H9 (cell line): ENCODE data around the gene CACNA2D3. TPM values are rescaled to one million over a fixed set of nuclear protein-coding genes. Genes with fewer than 3 reads are reported as not detected.

Experiments
- DNase-seq: peaks from one replicate; pipeline ENCODE4 v3.0.0-alpha.2; 2017
- H2AFZ ChIP-seq: one replicate; pipeline ENCODE4 v1.6.1; 2013; ENCODE audit warnings: mild to moderate bottlenecking, low read length, control low read depth, moderate library complexity
- H2AK5ac ChIP-seq: 2 replicates; pipeline ENCODE4 v1.6.1; 2013; ENCODE audit warnings: low read length, control low read depth, mixed read lengths; ENCODE audit not compliant: insufficient read length
- H2BK120ac ChIP-seq: one replicate; pipeline ENCODE4 v1.6.1; 2013; ENCODE audit warnings: low read depth, mild to moderate bottlenecking, low read length, control low read depth, inconsistent platforms; ENCODE audit not compliant: poor library complexity, severe bottlenecking
- H2BK12ac ChIP-seq: 2 replicates; pipeline ENCODE4 v1.6.1; 2013; ENCODE audit warnings: low read length, control low read depth, mixed read lengths, low read depth; ENCODE audit not compliant: insufficient read length
- H2BK15ac ChIP-seq: 2 replicates; pipeline ENCODE4 v1.6.1; 2013; ENCODE audit warnings: low read depth, low read length, control low read depth
- H2BK20ac ChIP-seq: one replicate; pipeline ENCODE4 v1.6.1; 2013; ENCODE audit warnings: low read depth, mild to moderate bottlenecking, low read length, control low read depth, inconsistent platforms; ENCODE audit not compliant: poor library complexity, severe bottlenecking
- H2BK5ac ChIP-seq: 2 replicates; pipeline ENCODE4 v1.6.1; 2013; ENCODE audit warnings: low read length, control low read depth, mixed read lengths; ENCODE audit not compliant: insufficient read length
- H3K14ac ChIP-seq: 2 replicates; pipeline ENCODE4 v1.6.1; 2013; ENCODE audit warnings: low read length, control low read depth; ENCODE audit not compliant: insufficient read depth
- H3K18ac ChIP-seq: 2 replicates; pipeline ENCODE4 v1.6.1; 2013; ENCODE audit warnings: low read depth, mild to moderate bottlenecking, mixed read lengths, low read length, control low read depth; ENCODE audit not compliant: insufficient read length
- H3K23ac ChIP-seq: 2 replicates; pipeline ENCODE4 v1.6.1; 2013; ENCODE audit warnings: low read length, control low read depth, mixed read lengths, low read depth; ENCODE audit not compliant: insufficient read length
- H3K23me2 ChIP-seq: 2 replicates; pipeline ENCODE4 v1.6.1; 2013; ENCODE audit warnings: low read depth, mild to moderate bottlenecking, mixed read lengths, low read length, control low read depth; ENCODE audit not compliant: insufficient read length, poor library complexity, severe bottlenecking
- H3K27ac ChIP-seq: 2 replicates; pipeline ENCODE4 v1.5.1; 2013; ENCODE audit warnings: low read length, control low read depth, mixed read lengths, low read depth; ENCODE audit not compliant: insufficient read length
- H3K27me3 ChIP-seq: 2 replicates; pipeline ENCODE4 v1.6.1; 2013; ENCODE audit warnings: low read length, control low read depth, inconsistent platforms; ENCODE audit not compliant: insufficient read depth
- H3K4ac ChIP-seq: 2 replicates; pipeline ENCODE4 v1.6.1; 2013; ENCODE audit warnings: low read depth, mild to moderate bottlenecking, control low read depth, inconsistent platforms, low read length, moderate library complexity
- H3K4me1 ChIP-seq: 2 replicates; pipeline ENCODE4 v1.6.1; 2013; ENCODE audit warnings: low read length, control low read depth, inconsistent platforms; ENCODE audit not compliant: insufficient read depth
- H3K4me2 ChIP-seq: 2 replicates; pipeline ENCODE4 v1.6.1; 2013; ENCODE audit warnings: low read length, control low read depth, mixed read lengths; ENCODE audit not compliant: insufficient read length, insufficient read depth
- H3K56ac ChIP-seq: 2 replicates; pipeline ENCODE4 v1.6.1; 2013; ENCODE audit warnings: low read depth, mild to moderate bottlenecking, mixed read lengths, low read length, control low read depth; ENCODE audit not compliant: insufficient read length
- H3K79me1 ChIP-seq: 2 replicates; pipeline ENCODE4 v1.6.1; 2013; ENCODE audit warnings: low read depth, mild to moderate bottlenecking, moderate library complexity, low read length, control low read depth, inconsistent platforms; ENCODE audit not compliant: insufficient read depth, poor library complexity, severe bottlenecking
- H3K79me2 ChIP-seq: 2 replicates; pipeline ENCODE4 v1.6.1; 2013; ENCODE audit warnings: low read length, control low read depth, inconsistent platforms; ENCODE audit not compliant: insufficient read depth
- H3K9ac ChIP-seq: 2 replicates; pipeline ENCODE4 v1.6.1; 2013; ENCODE audit warnings: low read length, control low read depth, mixed read lengths; ENCODE audit not compliant: insufficient read length; ENCODE audit errors: extremely low read depth
- H3K9me3 ChIP-seq: one replicate; pipeline ENCODE4 v1.6.1; 2013; ENCODE audit warnings: low read depth, low read length, inconsistent platforms; ENCODE audit not compliant: control insufficient read depth
- H3T11ph ChIP-seq: one replicate; pipeline ENCODE4 v1.6.1; 2013; ENCODE audit warnings: mild to moderate bottlenecking, low read length, control low read depth, inconsistent platforms
- H4K20me1 ChIP-seq: one replicate; pipeline ENCODE4 v1.6.1; 2013; ENCODE audit not compliant: control insufficient read depth, insufficient read length, insufficient read depth
- H4K5ac ChIP-seq: 2 replicates; pipeline ENCODE4 v1.6.1; 2013; ENCODE audit warnings: low read depth, mild to moderate bottlenecking, mixed read lengths, low read length, control low read depth; ENCODE audit not compliant: insufficient read length
- H4K8ac ChIP-seq: replicated peaks from 2 replicates; pipeline ENCODE4 v1.6.1; 2013; ENCODE audit warnings: low read length, control low read depth, mixed read lengths, low read depth; ENCODE audit not compliant: insufficient read length
- H4K91ac ChIP-seq: 2 replicates; pipeline ENCODE4 v1.6.1; 2013; ENCODE audit warnings: low read depth, mild to moderate bottlenecking, moderate library complexity, mixed read lengths, low read length, control low read depth; ENCODE audit not compliant: insufficient read length
- H3K27ac Mint-ChIP-seq, 3 experiments: 2 replicates in 2 of 3; 3 replicates in 1 of 3; pipeline ENCODE4 v1.8.0; 2020 to 2021; ENCODE audit warnings: mixed read lengths in 3 of 3, mild to moderate bottlenecking in 1 of 3, moderate library complexity in 1 of 3
- H3K27me3 Mint-ChIP-seq: 2 replicates; pipeline ENCODE4 v1.8.0; 2021; ENCODE audit warnings: low read depth, mild to moderate bottlenecking, moderate library complexity, mixed read lengths
- H3K36me3 Mint-ChIP-seq, 3 experiments: 2 replicates in 2 of 3; 3 replicates in 1 of 3; pipeline ENCODE4 v1.8.0; 2020 to 2021; ENCODE audit warnings: low read depth in 3 of 3, mixed read lengths in 3 of 3; ENCODE audit not compliant: insufficient read depth in 1 of 3
- H3K4me1 Mint-ChIP-seq, 2 experiments: 2 replicates each; pipeline ENCODE4 v1.8.0; 2020; ENCODE audit warnings: mixed read lengths in 2 of 2
- H3K4me3 Mint-ChIP-seq, 2 experiments: 2 replicates in 1 of 2; 3 replicates in 1 of 2; pipeline ENCODE4 v1.8.0; 2020 to 2021; ENCODE audit warnings: mild to moderate bottlenecking in 2 of 2, mixed read lengths in 2 of 2, moderate library complexity in 1 of 2
- H3K9me3 Mint-ChIP-seq, 2 experiments: 2 replicates in 1 of 2; 3 replicates in 1 of 2; pipeline ENCODE4 v1.8.0; 2020; ENCODE audit warnings: mild to moderate bottlenecking in 2 of 2, mixed read lengths in 2 of 2, moderate library complexity in 1 of 2
- WGBS: extraction: QIAGEN DNeasy Blood & Tissue Kit; methylation state at CpG from one replicate; pipeline ENCODE4 v1.1.7; 2013; ENCODE audit warnings: missing lambda C conversion rate, low lambda C conversion rate, mixed read lengths; ENCODE audit not compliant: insufficient read length; ENCODE audit errors: extremely low coverage; 5-methylcytosine and 5-hydroxymethylcytosine counted together
- total RNA-seq: library from RNA; stranded (reverse); gene quantifications from 2 replicates; pipeline ENCODE4 v1.2.1, GENCODE V29; 2021
- TF ChIP-seq, protein P1 (sequence below): fragments of 200-600 bp; sonication (generic); conservative IDR thresholded peaks from 3 replicates; pipeline ENCODE4 v1.8.0; 2021; ENCODE audit warnings: antibody characterized with exemption, mild to moderate bottlenecking

The CACNA2D3 gene
- total RNA-seq, 1 experiment from 2014 or later: 3.2 TPM

DNA sequence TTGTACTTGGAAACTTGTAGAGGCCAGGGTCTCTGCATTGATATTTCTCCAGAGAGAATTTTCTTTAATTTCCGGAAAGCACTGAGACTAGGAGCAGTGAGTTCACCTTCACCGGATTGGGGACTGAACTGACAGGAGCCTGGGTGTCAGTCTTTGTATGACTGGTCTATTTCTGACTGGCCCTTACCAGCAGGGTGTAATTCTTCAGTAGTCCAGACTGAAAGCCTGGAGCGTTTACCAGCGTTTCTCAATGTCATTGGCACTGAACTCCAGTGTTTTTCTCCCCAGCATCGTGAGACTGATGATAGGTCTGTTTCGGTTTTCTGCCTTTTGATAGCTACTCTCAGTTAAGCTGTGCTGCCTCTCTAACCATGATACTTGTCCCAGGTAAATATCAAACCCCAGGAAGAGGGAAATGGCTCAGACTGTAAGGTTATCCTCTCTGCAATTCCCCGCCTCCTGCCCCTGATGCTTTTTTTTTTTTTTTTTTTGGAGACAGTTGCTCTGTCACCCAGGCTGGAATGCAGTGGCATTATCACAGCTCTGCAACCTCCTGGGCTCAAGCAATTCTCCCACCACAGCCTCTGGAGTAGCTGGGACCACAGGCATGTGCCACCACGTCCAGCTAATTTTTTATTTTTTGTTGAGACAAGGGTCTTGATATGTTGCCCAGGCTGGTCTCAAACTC lies 103.6 kb downstream of the CACNA2D3 start:
- no peaks in the 10 kb centered on the region for H3K36me3 Mint-ChIP-seq
- Histone ChIP-seq H2BK12ac (no peak overlapping the region), H3K14ac (no peak overlapping the region), H4K20me1 (no peaks in the 10 kb centered on the region), H3K23me2 (no peaks in the 10 kb centered on the region), H4K8ac (no peak overlapping the region), H3K27me3 (no peaks in the 10 kb centered on the region), H3K79me1 (no peaks in the 10 kb centered on the region), H2BK120ac (no peak overlapping the region), H3T11ph (no peak overlapping the region), H2AFZ (no peak overlapping the region), H2AK5ac (no peak overlapping the region), H3K4ac (no peak overlapping the region), H3K27ac (no peak overlapping the region), H3K9me3 (no peaks in the 10 kb centered on the region), H3K18ac (no peak overlapping the region), H4K5ac (no peak overlapping the region), H2BK15ac (no peak overlapping the region), H3K23ac (no peak overlapping the region), H3K4me1 (no peaks in the 10 kb centered on the region), H2BK20ac (no peak overlapping the region), H2BK5ac (no peak overlapping the region), H3K56ac (no peak overlapping the region), H4K91ac (no peak overlapping the region), H3K4me2 (no peak overlapping the region), H3K79me2 (no peaks in the 10 kb centered on the region), H3K9ac (no peak overlapping the region)
- peaks cover 9 to 11% of the 10 kb centered on the region in 2 experiments; a peak in 3 of 4 replicates for H3K4me1 Mint-ChIP-seq
- TF ChIP-seq, protein P1, sequence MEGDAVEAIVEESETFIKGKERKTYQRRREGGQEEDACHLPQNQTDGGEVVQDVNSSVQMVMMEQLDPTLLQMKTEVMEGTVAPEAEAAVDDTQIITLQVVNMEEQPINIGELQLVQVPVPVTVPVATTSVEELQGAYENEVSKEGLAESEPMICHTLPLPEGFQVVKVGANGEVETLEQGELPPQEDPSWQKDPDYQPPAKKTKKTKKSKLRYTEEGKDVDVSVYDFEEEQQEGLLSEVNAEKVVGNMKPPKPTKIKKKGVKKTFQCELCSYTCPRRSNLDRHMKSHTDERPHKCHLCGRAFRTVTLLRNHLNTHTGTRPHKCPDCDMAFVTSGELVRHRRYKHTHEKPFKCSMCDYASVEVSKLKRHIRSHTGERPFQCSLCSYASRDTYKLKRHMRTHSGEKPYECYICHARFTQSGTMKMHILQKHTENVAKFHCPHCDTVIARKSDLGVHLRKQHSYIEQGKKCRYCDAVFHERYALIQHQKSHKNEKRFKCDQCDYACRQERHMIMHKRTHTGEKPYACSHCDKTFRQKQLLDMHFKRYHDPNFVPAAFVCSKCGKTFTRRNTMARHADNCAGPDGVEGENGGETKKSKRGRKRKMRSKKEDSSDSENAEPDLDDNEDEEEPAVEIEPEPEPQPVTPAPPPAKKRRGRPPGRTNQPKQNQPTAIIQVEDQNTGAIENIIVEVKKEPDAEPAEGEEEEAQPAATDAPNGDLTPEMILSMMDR: no peak
- H3K27me3 Mint-ChIP-seq: no peaks in the 10 kb centered on the region; the same call in 1 of the 2 replicates
- no peaks in the 10 kb centered on the region for H3K9me3 Mint-ChIP-seq
- H3K27ac Mint-ChIP-seq: no peak overlapping the region; a peak in 1 of 7 replicates
- H3K4me3 Mint-ChIP-seq: no peak overlapping the region
- WGBS: no CpG with 5 or more reads among the region's 8 CpGs
- no peak for DNase-seq
